ENCODE results near the gene ZNF609.

The ZNF609 gene

DNA sequence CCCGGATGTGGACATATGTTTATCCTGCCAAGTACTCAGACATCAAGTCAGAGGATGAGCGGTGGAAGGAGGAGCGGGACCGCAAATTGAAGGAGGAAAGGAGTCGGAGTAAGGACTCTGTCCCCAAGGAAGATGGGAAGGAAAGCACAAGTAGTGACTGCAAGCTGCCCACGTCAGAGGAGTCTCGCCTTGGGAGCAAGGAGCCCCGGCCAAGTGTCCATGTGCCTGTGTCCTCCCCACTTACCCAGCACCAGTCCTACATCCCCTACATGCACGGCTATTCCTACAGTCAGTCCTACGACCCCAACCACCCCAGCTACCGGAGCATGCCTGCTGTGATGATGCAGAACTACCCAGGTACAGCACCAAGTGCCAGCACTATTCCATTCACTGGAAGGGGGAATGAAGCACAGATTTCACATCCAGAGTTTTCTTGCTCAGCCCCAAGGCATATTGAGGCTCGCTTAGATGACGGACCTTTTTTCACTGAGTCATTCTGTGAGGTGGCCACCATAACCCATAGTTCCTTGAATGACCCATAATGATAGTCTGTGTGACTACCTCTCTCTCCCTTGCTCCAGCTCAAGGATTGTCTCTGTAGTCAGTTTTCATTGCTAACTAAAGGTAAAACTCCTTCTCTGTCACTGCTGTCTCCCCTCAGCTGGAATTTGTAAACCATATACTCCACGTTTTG is 217.9 kb downstream of the ZNF609 start:
- peaks cover 95 to 100% (median 99%) of the 10 kb centered on the region in 11 experiments for H3K36me3 ChIP-seq
- TF ChIP-seq Cebpa-rat (IDR thresholded peaks at IDR 0.05), result no peak
- H4K20me1 ChIP-seq, result peaks cover 0 to 59% (median 9%) of the 10 kb centered on the region in 11 experiments; a peak in 11 of 22 replicates
- H3K4me3 ChIP-seq, result no peak overlapping the region
- no peak overlapping the region for H3K4me2 ChIP-seq
- H3K27ac ChIP-seq, result no peak overlapping the region
- H3K9me3 ChIP-seq (replicated peaks in 1 of 11), result no peaks in the 10 kb centered on the region
- H3K27me3 ChIP-seq, result no peaks in the 10 kb centered on the region
- H3K9ac ChIP-seq, result no peak overlapping the region
- H3K4me1 ChIP-seq, result peaks cover 0 to 13% (median 3%) of the 10 kb centered on the region in 10 experiments; a peak in 6 of 20 replicates

DNA sequence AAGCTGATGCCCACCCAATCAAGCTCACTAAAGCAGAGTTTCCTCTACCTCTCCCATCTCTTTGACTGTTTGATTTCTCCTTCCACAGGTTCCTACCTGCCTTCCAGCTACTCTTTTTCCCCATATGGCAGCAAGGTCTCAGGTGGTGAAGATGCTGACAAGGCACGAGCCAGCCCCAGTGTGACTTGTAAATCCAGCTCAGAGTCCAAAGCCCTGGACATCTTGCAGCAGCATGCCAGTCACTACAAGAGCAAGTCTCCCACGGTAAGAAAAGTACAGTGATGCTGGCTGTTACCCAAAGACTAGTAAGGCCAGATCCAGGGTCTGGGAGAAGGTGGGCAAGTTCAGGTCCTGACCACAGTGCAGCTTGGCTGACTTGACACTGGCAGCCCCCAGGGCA is 219.7 kb downstream of the ZNF609 start:
- no peak overlapping the region for H3K9ac ChIP-seq
- peaks cover 0 to 13% (median 6%) of the 10 kb centered on the region in 10 experiments; a peak in 7 of 20 replicates for H3K4me1 ChIP-seq
- H3K27ac ChIP-seq, result no peak overlapping the region
- H3K27me3 ChIP-seq, result no peaks in the 10 kb centered on the region
- no peak for TF ChIP-seq Cebpa-rat (IDR thresholded peaks at IDR 0.05)
- peaks cover 92 to 100% (median 97%) of the 10 kb centered on the region in 11 experiments for H3K36me3 ChIP-seq
- peaks cover 0 to 64% (median 9%) of the 10 kb centered on the region in 11 experiments; a peak in 13 of 22 replicates for H4K20me1 ChIP-seq
- H3K4me2 ChIP-seq, result no peak overlapping the region
- H3K9me3 ChIP-seq (replicated peaks in 1 of 11), result no peaks in the 10 kb centered on the region
- no peak overlapping the region for H3K4me3 ChIP-seq

DNA sequence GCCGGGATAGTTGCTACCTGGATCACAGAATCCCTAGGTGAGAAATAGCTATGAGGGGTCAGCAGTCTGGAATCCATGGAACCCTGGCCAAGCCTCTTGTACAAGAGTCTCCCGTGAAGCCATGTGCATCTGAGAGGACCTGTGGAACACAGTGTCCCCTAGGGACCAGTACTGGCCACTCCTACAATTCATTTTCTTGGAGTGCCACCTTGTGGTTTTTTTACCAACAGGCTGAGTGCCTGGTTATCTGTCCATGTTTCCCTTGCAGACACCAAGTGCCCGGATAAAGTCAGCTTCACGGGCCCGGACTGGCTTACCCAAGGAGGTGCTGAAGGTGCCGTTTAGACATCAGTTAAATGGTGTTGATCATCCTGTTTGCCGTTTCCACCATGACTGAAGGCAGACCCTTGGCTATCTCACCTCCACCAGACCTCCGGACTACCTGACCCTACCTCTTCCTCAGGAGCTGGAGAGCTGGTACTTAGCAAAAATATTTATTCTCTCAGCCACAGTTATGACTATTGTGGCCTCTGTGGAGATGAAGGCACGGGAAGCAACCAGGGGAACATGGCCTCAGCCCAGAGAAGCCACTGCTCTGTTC is 221.1 kb downstream of the ZNF609 start:
- H3K4me2 ChIP-seq, result 0 out of 22 replicates have a peak overlapping the region, but pooled peaks of 1 of the 11 experiments have one; percentile 3
- H4K20me1 ChIP-seq, result peaks cover 3 to 67% (median 7%) of the 10 kb centered on the region in 11 experiments; a peak in 15 of 22 replicates
- H3K9ac ChIP-seq, result no peak overlapping the region
- no peaks in the 10 kb centered on the region for H3K9me3 ChIP-seq (replicated peaks in 1 of 11)
- no peak overlapping the region for H3K4me3 ChIP-seq
- no peak for TF ChIP-seq Cebpa-rat (IDR thresholded peaks at IDR 0.05)
- peaks cover 0 to 13% (median 6%) of the 10 kb centered on the region in 10 experiments; a peak in 7 of 20 replicates for H3K4me1 ChIP-seq
- no peak overlapping the region for H3K27ac ChIP-seq
- H3K36me3 ChIP-seq, result peaks cover 92 to 99% (median 97%) of the 10 kb centered on the region in 11 experiments
- no peaks in the 10 kb centered on the region for H3K27me3 ChIP-seq

DNA sequence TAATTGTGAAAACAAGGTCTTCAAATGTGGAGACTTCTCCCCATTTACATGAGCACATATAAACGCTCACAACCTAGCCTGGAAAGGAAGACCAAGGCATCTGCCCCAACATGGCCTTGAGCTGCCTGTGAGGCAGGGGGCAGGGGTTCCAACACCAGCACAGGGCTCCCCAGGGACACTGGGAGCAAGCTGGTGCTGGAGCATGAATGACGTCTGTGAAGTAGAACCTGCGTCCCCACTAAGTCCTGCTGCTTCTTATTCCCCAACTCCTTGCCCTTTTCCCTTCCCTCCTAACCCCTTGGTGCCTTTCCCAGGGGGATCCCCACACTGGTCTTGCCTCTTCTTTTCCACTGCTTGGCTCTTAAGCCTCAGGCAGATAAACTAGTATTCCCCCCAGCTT is 221.9 kb downstream of the ZNF609 start:
- Histone ChIP-seq H3K9me3 (replicated peaks in 1 of 11) (no peaks in the 10 kb centered on the region), H3K27me3 (no peaks in the 10 kb centered on the region), H3K27ac (no peak overlapping the region; a peak in 1 of 22 replicates), H3K4me3 (no peak overlapping the region), H4K20me1 (peaks cover 3 to 74% (median 15%) of the 10 kb centered on the region in 11 experiments; a peak in 16 of 22 replicates), H3K4me1 (peaks cover 0 to 13% (median 6%) of the 10 kb centered on the region in 10 experiments; a peak in 7 of 20 replicates), H3K4me2 (peak overlapping the region in 2 of 11 experiments; percentile 3 to 9; a peak in 1 of 22 replicates), H3K36me3 (peaks cover 93 to 99% (median 98%) of the 10 kb centered on the region in 11 experiments), H3K9ac (peak overlapping the region in 2 of 11 experiments; percentile 4 to 38; a peak in 2 of 22 replicates)
- TF ChIP-seq Cebpa-rat (IDR thresholded peaks at IDR 0.05), result no peak

DNA sequence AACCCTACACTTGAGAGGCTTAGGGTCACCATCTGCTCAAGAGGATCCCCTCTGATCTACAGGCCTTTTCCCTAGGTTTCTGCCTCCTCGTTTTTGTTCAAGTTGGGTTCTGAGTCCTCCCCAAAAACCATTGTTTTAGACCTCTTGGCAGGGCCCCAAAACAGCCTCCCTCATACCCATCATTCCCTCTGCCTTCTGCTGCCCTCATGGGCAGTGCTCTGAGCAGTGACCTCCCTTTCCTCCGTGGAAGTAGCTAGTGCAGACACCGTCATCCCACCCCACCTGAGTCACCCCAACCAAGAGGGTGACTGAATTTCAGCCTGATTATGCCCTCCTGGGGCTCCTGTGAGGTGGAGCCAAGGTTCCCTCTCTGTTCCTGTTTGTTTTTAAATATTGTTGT is 223.0 kb downstream of the ZNF609 start:
- H3K4me1 ChIP-seq, result peaks cover 0 to 13% (median 6%) of the 10 kb centered on the region in 10 experiments; a peak in 7 of 20 replicates
- peaks cover 93 to 99% (median 98%) of the 10 kb centered on the region in 11 experiments for H3K36me3 ChIP-seq
- no peak overlapping the region for H3K4me2 ChIP-seq
- no peak for TF ChIP-seq Cebpa-rat (IDR thresholded peaks at IDR 0.05)
- no peaks in the 10 kb centered on the region for H3K9me3 ChIP-seq (replicated peaks in 1 of 11)
- H3K27me3 ChIP-seq, result no peaks in the 10 kb centered on the region
- H4K20me1 ChIP-seq, result peaks cover 3 to 81% (median 24%) of the 10 kb centered on the region in 11 experiments; a peak in 16 of 22 replicates
- H3K27ac ChIP-seq, result no peak overlapping the region
- H3K9ac ChIP-seq, result 0 out of 22 replicates have a peak overlapping the region, but pooled peaks of 1 of the 11 experiments have one; percentile 25
- no peak overlapping the region for H3K4me3 ChIP-seq

DNA sequence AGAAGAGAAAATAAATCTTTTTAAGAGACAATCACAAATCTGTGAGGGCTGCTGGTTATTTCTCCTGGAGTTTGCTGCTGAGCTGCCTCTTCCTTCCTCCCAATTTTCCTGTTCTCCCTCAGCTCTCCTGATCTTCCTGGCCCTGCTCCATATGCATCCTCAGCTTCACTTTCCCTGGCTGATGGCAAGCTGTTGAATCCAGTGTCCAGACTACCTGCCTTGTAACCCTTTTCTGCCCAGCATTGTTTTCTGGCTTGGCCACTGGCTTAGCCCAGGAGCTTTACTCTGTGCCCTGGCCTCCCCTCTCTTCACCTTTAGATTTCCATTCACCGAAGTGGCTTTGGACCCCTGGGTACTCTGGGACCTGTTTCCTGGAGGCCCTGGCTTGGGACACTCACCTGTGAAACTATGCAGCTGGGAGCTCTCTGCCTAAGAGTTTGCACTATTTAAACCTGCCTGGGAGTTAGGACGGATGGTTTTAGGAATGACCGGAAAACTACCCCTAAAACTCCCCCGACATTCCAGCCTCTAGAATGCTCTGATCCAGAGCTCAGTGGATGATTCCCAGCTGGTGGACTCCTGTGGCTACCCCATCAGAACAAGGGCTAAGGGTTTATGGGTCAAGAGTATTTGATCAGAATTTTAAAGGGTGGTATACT is 225.0 kb downstream of the ZNF609 start:
- Histone ChIP-seq H3K9ac (peak overlapping the region in 3 of 11 experiments; percentile 6 to 30 (median 18); a peak in 2 of 22 replicates), H3K4me1 (peaks cover 0 to 13% (median 6%) of the 10 kb centered on the region in 10 experiments; a peak in 8 of 20 replicates), H3K4me2 (no peak overlapping the region), H3K4me3 (no peak overlapping the region), H4K20me1 (peaks cover 3 to 85% (median 32%) of the 10 kb centered on the region in 11 experiments; a peak in 15 of 22 replicates), H3K27me3 (no peaks in the 10 kb centered on the region), H3K27ac (no peak overlapping the region), H3K9me3 (replicated peaks in 1 of 11) (no peaks in the 10 kb centered on the region), H3K36me3 (peaks cover 93 to 99% (median 96%) of the 10 kb centered on the region in 11 experiments)
- TF ChIP-seq Cebpa-rat (IDR thresholded peaks at IDR 0.05), result no peak

DNA sequence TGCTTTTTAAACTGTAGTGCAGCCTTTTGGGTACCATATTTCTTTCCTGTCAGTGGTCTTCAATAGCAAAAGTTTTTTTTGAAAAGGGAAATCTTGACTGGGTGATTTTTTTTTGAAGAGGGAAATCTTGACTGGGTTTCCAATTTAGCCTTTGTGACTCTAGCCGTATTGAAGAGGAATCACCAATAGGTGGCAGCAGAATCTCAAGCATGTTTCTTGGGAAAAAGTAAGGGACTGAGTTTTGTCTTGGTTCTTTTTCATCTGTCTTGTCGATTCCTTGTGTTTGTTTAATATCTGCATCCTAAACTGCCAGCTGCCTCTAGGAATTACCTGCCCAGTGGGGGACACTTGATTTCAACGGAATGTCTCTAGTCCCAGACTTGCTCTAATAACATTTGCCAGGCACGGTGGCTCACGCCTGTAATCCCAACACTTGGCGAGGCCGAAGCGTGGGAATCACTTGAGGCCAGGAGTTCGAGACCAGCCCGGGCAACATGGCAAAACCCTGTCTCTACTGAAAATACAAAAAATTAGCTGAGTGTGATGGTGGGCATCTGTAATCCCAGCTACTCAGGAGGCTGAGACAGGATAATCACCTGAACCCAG is 225.9 kb downstream of the ZNF609 start:
- H3K9ac ChIP-seq, result no peak overlapping the region
- H3K27ac ChIP-seq, result no peak overlapping the region
- H3K4me1 ChIP-seq, result peaks cover under 1 to 15% (median 8%) of the 10 kb centered on the region in 10 experiments; a peak in 17 of 20 replicates
- peaks cover 8 to 84% (median 40%) of the 10 kb centered on the region in 11 experiments; a peak in 17 of 22 replicates for H4K20me1 ChIP-seq
- H3K4me3 ChIP-seq, result no peak overlapping the region
- no peak overlapping the region for H3K4me2 ChIP-seq
- H3K36me3 ChIP-seq, result peaks cover 93 to 99% (median 96%) of the 10 kb centered on the region in 11 experiments
- TF ChIP-seq Cebpa-rat (IDR thresholded peaks at IDR 0.05), result no peak
- no peaks in the 10 kb centered on the region for H3K27me3 ChIP-seq
- H3K9me3 ChIP-seq (replicated peaks in 1 of 11), result no peaks in the 10 kb centered on the region

DNA sequence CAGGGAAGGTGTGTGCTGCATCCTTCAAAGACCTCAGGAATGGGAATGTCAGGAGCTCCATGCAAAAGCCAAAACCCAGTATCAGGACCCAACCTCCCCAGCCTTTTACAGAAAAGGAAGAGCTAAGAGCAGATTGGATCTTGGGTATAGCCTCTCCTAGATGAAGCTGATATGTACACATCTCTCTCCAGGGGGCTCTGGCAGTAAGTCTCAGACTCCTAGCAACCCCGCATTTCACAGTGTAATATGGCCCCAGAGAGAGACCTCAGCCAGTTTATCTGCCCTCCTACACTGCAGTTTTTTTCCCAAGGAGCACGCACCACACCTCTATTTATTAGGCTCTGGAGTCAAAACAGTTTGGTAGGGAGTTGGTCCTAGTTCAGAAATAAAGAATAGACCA is 226.8 kb downstream of the ZNF609 start:
- Histone ChIP-seq H3K9me3 (replicated peaks in 1 of 11) (no peaks in the 10 kb centered on the region), H3K9ac (0 out of 22 replicates have a peak overlapping the region, but pooled peaks of 1 of the 11 experiments have one; percentile 10), H3K36me3 (peaks cover 86 to 98% (median 93%) of the 10 kb centered on the region in 11 experiments), H3K4me1 (peaks cover 6 to 24% (median 12%) of the 10 kb centered on the region in 10 experiments), H3K4me2 (no peak overlapping the region), H3K27me3 (no peaks in the 10 kb centered on the region), H3K27ac (no peak overlapping the region), H4K20me1 (peaks cover 13 to 87% (median 49%) of the 10 kb centered on the region in 11 experiments; a peak in 17 of 22 replicates), H3K4me3 (no peak overlapping the region)
- no peak for TF ChIP-seq Cebpa-rat (IDR thresholded peaks at IDR 0.05)

Measured in BLaER1 treated with 17β-estradiol and CSF1 and Interleukin-3, amounts not matched to agents 10 nM and 100 nM (cell line).